ENCODE results near the gene UBE2QL1.

DNA sequence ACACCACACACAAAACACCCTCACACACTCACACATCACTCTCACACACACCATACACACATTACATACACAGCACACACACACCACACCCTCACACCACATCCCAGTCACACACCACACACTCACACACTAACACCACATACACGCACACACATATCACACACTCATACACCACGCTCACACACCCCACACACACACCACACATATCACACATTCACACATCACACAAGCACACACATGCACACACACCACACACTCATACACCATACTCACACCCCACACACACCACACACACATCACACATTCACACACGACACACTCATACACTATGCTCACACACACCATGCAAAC is 543 bp upstream of the UBE2QL1 start:
- no peak for TF ChIP-seq POLR2AphosphoS5 (IDR thresholded peaks at IDR 0.05; ENCODE audit: low read depth, low read length)
- TF ChIP-seq POLR2A (IDR thresholded peaks at IDR 0.05; ENCODE audit: low read depth, low read length): no peak
- no peak for TF ChIP-seq SPI1 (IDR thresholded peaks at IDR 0.05; ENCODE audit: low read depth, low read length)

Measured in GM12891 (cell line).